IMR-90 (cell line): ENCODE data around the gene WWC2. TPM values are rescaled to one million over a fixed set of nuclear protein-coding genes. Genes with fewer than 3 reads are reported as not detected.

Experiments
- ATAC-seq: fragments of 200-7000 bp; cut with Tn5 transposase; 2 replicates; pipeline ENCODE4 v1.9.1; 2020; ENCODE audit warnings: low read depth, mild to moderate bottlenecking, moderate library complexity
- BruUV-seq: library from RNA; stranded (reverse); fragments of 400-500 nt; replicated peaks from 2 replicates; lab custom pipeline; 2021; lab: Mats Ljungman, UMichigan
- CTCF ChIA-PET: fragments of 300-600 bp; formaldehyde crosslinking; extraction: SDS; loops from one replicate; lab custom pipeline; 2021; ENCODE audit warnings: antibody characterized with exemption; lab: Yijun Ruan, JAX
- POLR2A ChIA-PET: fragments of 300-600 bp; sonication (Branson Sonifier 250); formaldehyde crosslinking; loops from one replicate; lab custom pipeline; 2022; ENCODE audit warnings: antibody characterized with exemption; ENCODE audit not compliant: unreplicated experiment; lab: Charles Lee
- DNase-seq: peaks from one replicate; pipeline ENCODE4 v3.0.0; 2013
- H2AFZ ChIP-seq: replicated peaks from 2 replicates; pipeline ENCODE3; 2013; ENCODE audit warnings: low read length, mild to moderate bottlenecking; ENCODE audit not compliant: poor library complexity
- H2AK5ac ChIP-seq: 2 replicates; pipeline ENCODE4 v1.6.1; 2013; ENCODE audit warnings: low read depth, low read length, inconsistent platforms
- H2AK9ac ChIP-seq: replicated peaks from 2 replicates; pipeline ENCODE3; 2013; ENCODE audit warnings: mild to moderate bottlenecking, low read depth, low read length, moderate library complexity; ENCODE audit not compliant: poor library complexity
- H2BK120ac ChIP-seq: 2 replicates; pipeline ENCODE4 v1.6.1; 2013; ENCODE audit warnings: low read depth, low read length, inconsistent platforms
- H2BK15ac ChIP-seq: 3 replicates; pipeline ENCODE4 v1.6.1; 2013; ENCODE audit warnings: low read depth, low read length, inconsistent platforms
- H2BK20ac ChIP-seq: 2 replicates; pipeline ENCODE4 v1.6.1; 2013; ENCODE audit warnings: low read depth, mild to moderate bottlenecking, inconsistent platforms, low read length, moderate library complexity
- H2BK5ac ChIP-seq: 2 replicates; pipeline ENCODE4 v1.6.1; 2013; ENCODE audit warnings: mild to moderate bottlenecking, low read depth, low read length, inconsistent platforms; ENCODE audit not compliant: poor library complexity, severe bottlenecking
- H3K14ac ChIP-seq: replicated peaks from 2 replicates; pipeline ENCODE4 v1.6.1; 2013; ENCODE audit warnings: low read depth, low read length, inconsistent platforms
- H3K18ac ChIP-seq: 2 replicates; pipeline ENCODE4 v1.6.1; 2013; ENCODE audit warnings: low read depth, low read length, control low read depth
- H3K23ac ChIP-seq: 2 replicates; pipeline ENCODE4 v1.6.1; 2013; ENCODE audit warnings: low read depth, low read length, inconsistent platforms
- H3K27ac ChIP-seq: 2 replicates; pipeline ENCODE4 v1.5.1; 2013; ENCODE audit warnings: mild to moderate bottlenecking, control low read depth, low read length; ENCODE audit not compliant: insufficient read depth
- H3K27me3 ChIP-seq: 2 replicates; pipeline ENCODE4 v1.6.1; 2013; ENCODE audit warnings: low read length; ENCODE audit not compliant: control insufficient read depth, insufficient read depth
- H3K36me3 ChIP-seq: 2 replicates; pipeline ENCODE4 v1.6.1; 2013; ENCODE audit warnings: low read length, mixed read lengths; ENCODE audit not compliant: control insufficient read depth, insufficient read depth
- H3K4ac ChIP-seq: 2 replicates; pipeline ENCODE4 v1.6.1; 2013; ENCODE audit warnings: low read depth, low read length, inconsistent platforms
- H3K4me1 ChIP-seq: 2 replicates; pipeline ENCODE4 v1.6.1; 2013; ENCODE audit warnings: low read length, mixed read lengths; ENCODE audit not compliant: control insufficient read depth, insufficient read depth
- H3K4me2 ChIP-seq: 2 replicates; pipeline ENCODE4 v1.6.1; 2013; ENCODE audit warnings: low read depth, mild to moderate bottlenecking, control low read depth, low read length, moderate library complexity
- H3K4me3 ChIP-seq: 2 replicates; pipeline ENCODE4 v1.5.1; 2013; ENCODE audit warnings: low read depth, mild to moderate bottlenecking, control low read depth, low read length, moderate library complexity; ENCODE audit not compliant: insufficient read depth
- H3K56ac ChIP-seq: 2 replicates; pipeline ENCODE4 v1.6.1; 2013; ENCODE audit warnings: low read length, inconsistent platforms; ENCODE audit not compliant: insufficient read depth; ENCODE audit errors: extremely low read depth
- H3K79me1 ChIP-seq, 2 experiments: 2 replicates each; pipeline ENCODE4 v1.6.1; 2013; ENCODE audit warnings: low read length in 2 of 2, inconsistent platforms in 1 of 2, low read depth in 1 of 2
- H3K9ac ChIP-seq: 2 replicates; pipeline ENCODE4 v1.6.1; 2013; ENCODE audit warnings: low read depth, low read length, control low read depth
- H3K9me1 ChIP-seq: 2 replicates; pipeline ENCODE4 v1.6.1; 2013; ENCODE audit warnings: low read length, inconsistent platforms; ENCODE audit not compliant: insufficient read depth
- H3K9me3 ChIP-seq: 2 replicates; pipeline ENCODE4 v1.6.1; 2013; ENCODE audit warnings: low read length; ENCODE audit not compliant: control insufficient read depth, insufficient read depth
- H4K20me1 ChIP-seq: 2 replicates; pipeline ENCODE4 v1.6.1; 2013; ENCODE audit warnings: low read length, inconsistent platforms; ENCODE audit not compliant: insufficient read depth
- H4K5ac ChIP-seq: 2 replicates; pipeline ENCODE4 v1.6.1; 2013; ENCODE audit warnings: mild to moderate bottlenecking, low read depth, low read length, control low read depth
- H4K8ac ChIP-seq, 2 experiments: 2 replicates each; pipeline ENCODE4 v1.6.1; 2013; ENCODE audit warnings: low read depth in 2 of 2, low read length in 2 of 2, control low read depth in 1 of 2, inconsistent platforms in 1 of 2
- H4K91ac ChIP-seq: 2 replicates; pipeline ENCODE4 v1.6.1; 2013; ENCODE audit warnings: low read depth, low read length, inconsistent platforms; ENCODE audit not compliant: insufficient read depth
- BHLHE40 ChIP-seq: fragments of 150-350 bp; IDR thresholded peaks from 2 replicates; pipeline ENCODE4 v1.6.1; 2016; ENCODE audit warnings: mild to moderate bottlenecking, low read depth, low read length
- CHD1 ChIP-seq: IDR thresholded peaks from 2 replicates; pipeline ENCODE4 v1.6.1; 2012; ENCODE audit warnings: low read depth, low read length, improper control_type of control experiment
- CTCF ChIP-seq: conservative IDR thresholded peaks from 2 replicates; pipeline ENCODE4 v1.5.1; 2012; ENCODE audit warnings: mild to moderate bottlenecking, low read depth, low read length, improper control_type of control experiment
- FOS ChIP-seq: fragments of 150-350 bp; IDR thresholded peaks from 2 replicates; pipeline ENCODE4 v1.6.1; 2016; ENCODE audit warnings: low read depth, low read length
- MAFK ChIP-seq: IDR thresholded peaks from 2 replicates; pipeline ENCODE4 v1.6.1; 2012; ENCODE audit warnings: low read depth, low read length, improper control_type of control experiment
- MAZ ChIP-seq: IDR thresholded peaks from 2 replicates; pipeline ENCODE4 v1.6.1; 2012; ENCODE audit warnings: low read depth, mild to moderate bottlenecking, low read length, improper control_type of control experiment, moderate library complexity, borderline replicate concordance
- NFE2L2 ChIP-seq: fragments of 150-350 bp; IDR thresholded peaks from 2 replicates; pipeline ENCODE4 v1.6.1; 2016; ENCODE audit warnings: low read depth, mild to moderate bottlenecking, low read length
- POLR2A ChIP-seq: IDR thresholded peaks from 2 replicates; pipeline ENCODE4 v1.6.1; 2012; ENCODE audit warnings: mild to moderate bottlenecking, low read depth, low read length
- RAD21 ChIP-seq: IDR thresholded peaks from 2 replicates; pipeline ENCODE4 v1.6.1; 2012; ENCODE audit warnings: low read length, improper control_type of control experiment
- RCOR1 ChIP-seq: IDR thresholded peaks from 2 replicates; pipeline ENCODE4 v1.6.1; 2012; ENCODE audit warnings: mild to moderate bottlenecking, low read length, improper control_type of control experiment; ENCODE audit not compliant: insufficient replicate concordance
- SMC3 ChIP-seq: fragments of 150-350 bp; IDR thresholded peaks from 2 replicates; pipeline ENCODE4 v1.6.1; 2016; ENCODE audit warnings: low read depth, mild to moderate bottlenecking, antibody characterized with exemption, low read length, moderate library complexity
- WGBS, 2 experiments: methylation state at CpG; one replicate each; pipeline versions ENCODE4 v1.1.5 to v1.1.7; 2013; ENCODE audit warnings: missing lambda C conversion rate in 2 of 2; ENCODE audit not compliant: insufficient read length in 1 of 2; ENCODE audit errors: extremely low coverage in 2 of 2; 5-methylcytosine and 5-hydroxymethylcytosine counted together
- dilution Hi-C: fragments of 300-500 bp; cut with HindIII; formaldehyde crosslinking; loops from one replicate; pipeline ENCODE4 v1.14.3; 2018; ENCODE audit warnings: low sequenced_read_pairs; ENCODE audit not compliant: unreplicated experiment
- in situ Hi-C: fragments of 300-500 bp; cut with MboI; formaldehyde crosslinking; loops from 3 replicates; pipeline ENCODE4 v1.14.3; 2019; ENCODE audit warnings: low sequenced_read_pairs, inconsistent platforms, mixed read lengths
- intact Hi-C: fragments of 100-400 bp; cut with micrococcal nuclease; formaldehyde crosslinking; loops from 2 replicates; pipeline ENCODE4 v1.10.0; 2022
- polyA plus RNA-seq, 3 experiments: library from polyadenylated mRNA; depleted of rRNA; stranded (reverse); fragments of >200 nt; gene quantifications; 2 replicates each; pipeline ENCODE4 v1.2.3, GENCODE V29; 2012; ENCODE audit warnings: low replicate concordance in 1 of 3
- total RNA-seq: library from RNA; depleted of rRNA; stranded (reverse); fragments of >200 nt; gene quantifications from 2 replicates; pipeline ENCODE4 v1.2.3, GENCODE V29; 2012

Gene WWC2
- total and polyA plus RNA-seq, 2 of the 4 experiments (the other 2 are of a cell fraction) = 26.6 to 27.4 TPM

- TF ChIP-seq NFE2L2 = peak; percentile 57; the same call in 1 of the 2 replicates
- peak; percentile 73 for TF ChIP-seq FOS
- TF ChIP-seq MAZ = no peak
These were observed 249.9 kb downstream of the WWC2 start (continued) for GRCh38 chr4:183348706-183349659.

- no TSS peak for BruUV-seq
- no peak overlapping the region for H3K27ac ChIP-seq
- no peak overlapping the region for H4K91ac ChIP-seq
- H3K4me1 ChIP-seq = peaks cover 10% of the 10 kb centered on the region; the same call in 1 of the 2 replicates
- no peak overlapping the region; the same call in 1 of the 2 replicates for H3K14ac ChIP-seq
- H4K20me1 ChIP-seq = no peaks in the 10 kb centered on the region
- intact Hi-C loops = no loop called here
- H3K18ac ChIP-seq = no peak overlapping the region; the same call in 1 of the 2 replicates
- no peak for TF ChIP-seq MAZ
- no peak for TF ChIP-seq FOS
- no peak for TF ChIP-seq BHLHE40
- no peak for TF ChIP-seq CTCF
- no peak for TF ChIP-seq NFE2L2
- no peak for TF ChIP-seq RCOR1
- no peak for TF ChIP-seq POLR2A
- TF ChIP-seq SMC3 = no peak
- no peak for TF ChIP-seq MAFK
- no peak for TF ChIP-seq CHD1
- no peak for TF ChIP-seq RAD21
- H2BK120ac ChIP-seq = peak overlapping the region; percentile 82
- H3K79me1 ChIP-seq = no peaks in the 10 kb centered on the region
- no peak overlapping the region; the same call in 1 of the 2 replicates for H2AK5ac ChIP-seq
- WGBS, 2 experiments = 80% methylated on average over 1 of the region's 9 CpGs; no CpG with 5 or more reads in 1 of the 2 experiments
- ChIA-PET CTCF (no interaction called here), POLR2A (no interaction called here)
- no peaks in the 10 kb centered on the region for H3K9me3 ChIP-seq
- H3K9ac ChIP-seq = no peak overlapping the region
- peak overlapping the region; percentile 82; the same call in 1 of the 2 replicates for H4K5ac ChIP-seq
- no peak overlapping the region for H3K56ac ChIP-seq
- H3K23ac ChIP-seq = no peak overlapping the region
- H2AFZ ChIP-seq = no peak overlapping the region
- no peak overlapping the region for H2BK15ac ChIP-seq
- DNase-seq (peak; percentile 61), ATAC-seq (no peak)
- no peak overlapping the region for H2AK9ac ChIP-seq
- no peak overlapping the region; the same call in 1 of the 2 replicates for H3K4me2 ChIP-seq
- H3K27me3 ChIP-seq = no peaks in the 10 kb centered on the region
- 0 out of 2 replicates have a peak, but pooled peaks cover 5% of the 10 kb centered on the region for H3K9me1 ChIP-seq
- dilution Hi-C loops = no loop called here
- H2BK5ac ChIP-seq = no peak overlapping the region
- peak overlapping the region; percentile 79 for H2BK20ac ChIP-seq
- H4K8ac ChIP-seq = peak overlapping the region in 1 of 2 experiments; percentile 67; a peak in 2 of 4 replicates
- peak overlapping the region; percentile 71; the same call in 1 of the 2 replicates for H3K4ac ChIP-seq
- no peak overlapping the region for H3K4me3 ChIP-seq
- in situ Hi-C loops = no loop called here
- no peaks in the 10 kb centered on the region for H3K36me3 ChIP-seq
These were observed 250.6 kb downstream of the WWC2 start for GRCh38 chr4:183349673-183350072.
